Body of pancreas (tissue), 4 donors: ENCODE data around the gene CACNA2D3. TPM values are rescaled to one million over a fixed set of nuclear protein-coding genes. Genes with fewer than 3 reads are reported as not detected.

Experiments used
- ATAC-seq: fragments of 150-250 bp; one replicate; pipeline ENCODE4 v1.9.1; 2016
- DNase-seq, 4 donors: peaks; one replicate each; pipeline ENCODE4 v3.0.0-alpha.2; 2019
- H3K27ac ChIP-seq, 4 donors: fragments of 200-600 bp; sonication (generic); 1 replicate in 3 of 4; 2 replicates in 1 of 4; pipeline versions ENCODE4 v1.5.1 to v1.6.1; 2016 to 2019; ENCODE audit warnings: mild to moderate bottlenecking in 1 of 4, mixed read lengths in 1 of 4, moderate library complexity in 1 of 4
- H3K27me3 ChIP-seq, 2 donors: fragments of 200-600 bp; sonication (generic); one replicate each; pipeline ENCODE4 v1.6.0; 2016; ENCODE audit warnings: mild to moderate bottlenecking in 1 of 2
- H3K36me3 ChIP-seq, 2 donors: fragments of 200-600 bp; sonication (generic); replicated peaks in 1 of 2; 2 replicates each; pipeline ENCODE4 v1.5.1; 2016; ENCODE audit warnings: low read depth in 2 of 2; ENCODE audit not compliant: insufficient read depth in 1 of 2
- H3K4me1 ChIP-seq: fragments of 200-600 bp; sonication (generic); one replicate; pipeline ENCODE4 v1.6.0; 2016
- H3K4me3 ChIP-seq, 2 donors: fragments of 200-600 bp; sonication (generic); 1 replicate in 1 of 2; 2 replicates in 1 of 2; pipeline ENCODE4 v1.5.1; 2016 to 2019
- H3K9me3 ChIP-seq, 3 donors: fragments of 200-600 bp; sonication (generic); 1 replicate in 2 of 3; 2 replicates in 1 of 3; pipeline ENCODE4 v1.5.1; 2016
- POLR2A ChIP-seq, 3 donors: fragments of 450-650 bp; IDR thresholded peaks; one replicate each; pipeline ENCODE4 v1.6.1; 2016; ENCODE audit warnings: antibody characterized with exemption in 3 of 3, mild to moderate bottlenecking in 2 of 3
- WGBS, 2 donors: methylation state at CpG; one replicate each; pipeline ENCODE4 v1.1.5; 2017; 5-methylcytosine and 5-hydroxymethylcytosine counted together
- intact Hi-C: fragments of 100-400 bp; cut with DNase I; formaldehyde crosslinking; loops from one replicate; pipeline ENCODE4 v1.15.1; 2023
- total RNA-seq, 2 donors: library from RNA; depleted of rRNA; stranded (reverse); fragments of >200 nt; gene quantifications; one replicate each; pipeline ENCODE4 v1.1.0, GENCODE V29; 2016
- TF ChIP-seq, protein P1 (sequence below), 7 experiments: fragments of 450-650 bp in 4 of 7; fragments of 200-600 bp in 3 of 7; sonication (generic) in 3 of 7; IDR thresholded peaks; one replicate each; pipeline ENCODE4 v1.5.1; 2016 to 2019; ENCODE audit warnings: antibody characterized with exemption in 7 of 7

The CACNA2D3 gene
- total RNA-seq, 2 donors from 2014 or later = not detected

- Histone ChIP-seq H3K27me3 (no peaks in the 10 kb centered on the region), H3K9me3 (no peaks in the 10 kb centered on the region), H3K4me1 (no peaks in the 10 kb centered on the region), H3K4me3 (no peak overlapping the region), H3K36me3 (no peaks in the 10 kb centered on the region), H3K27ac (no peak overlapping the region)
- no peak for ATAC-seq
- DNase-seq = peak in 2 of 4 donors; percentile 3 to 18
- WGBS, 2 donors = 0% methylated on average over 1 of the region's 1 CpG
- TF ChIP-seq, protein P1, sequence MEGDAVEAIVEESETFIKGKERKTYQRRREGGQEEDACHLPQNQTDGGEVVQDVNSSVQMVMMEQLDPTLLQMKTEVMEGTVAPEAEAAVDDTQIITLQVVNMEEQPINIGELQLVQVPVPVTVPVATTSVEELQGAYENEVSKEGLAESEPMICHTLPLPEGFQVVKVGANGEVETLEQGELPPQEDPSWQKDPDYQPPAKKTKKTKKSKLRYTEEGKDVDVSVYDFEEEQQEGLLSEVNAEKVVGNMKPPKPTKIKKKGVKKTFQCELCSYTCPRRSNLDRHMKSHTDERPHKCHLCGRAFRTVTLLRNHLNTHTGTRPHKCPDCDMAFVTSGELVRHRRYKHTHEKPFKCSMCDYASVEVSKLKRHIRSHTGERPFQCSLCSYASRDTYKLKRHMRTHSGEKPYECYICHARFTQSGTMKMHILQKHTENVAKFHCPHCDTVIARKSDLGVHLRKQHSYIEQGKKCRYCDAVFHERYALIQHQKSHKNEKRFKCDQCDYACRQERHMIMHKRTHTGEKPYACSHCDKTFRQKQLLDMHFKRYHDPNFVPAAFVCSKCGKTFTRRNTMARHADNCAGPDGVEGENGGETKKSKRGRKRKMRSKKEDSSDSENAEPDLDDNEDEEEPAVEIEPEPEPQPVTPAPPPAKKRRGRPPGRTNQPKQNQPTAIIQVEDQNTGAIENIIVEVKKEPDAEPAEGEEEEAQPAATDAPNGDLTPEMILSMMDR (IDR thresholded peaks at IDR 0.05) = no peak
- no peak for TF ChIP-seq POLR2A (IDR thresholded peaks at IDR 0.05)
- intact Hi-C loops = no loop called here
Observed at GRCh38 chr3:54822206-54822605, 699.9 kb downstream of the CACNA2D3 start.

DNA sequence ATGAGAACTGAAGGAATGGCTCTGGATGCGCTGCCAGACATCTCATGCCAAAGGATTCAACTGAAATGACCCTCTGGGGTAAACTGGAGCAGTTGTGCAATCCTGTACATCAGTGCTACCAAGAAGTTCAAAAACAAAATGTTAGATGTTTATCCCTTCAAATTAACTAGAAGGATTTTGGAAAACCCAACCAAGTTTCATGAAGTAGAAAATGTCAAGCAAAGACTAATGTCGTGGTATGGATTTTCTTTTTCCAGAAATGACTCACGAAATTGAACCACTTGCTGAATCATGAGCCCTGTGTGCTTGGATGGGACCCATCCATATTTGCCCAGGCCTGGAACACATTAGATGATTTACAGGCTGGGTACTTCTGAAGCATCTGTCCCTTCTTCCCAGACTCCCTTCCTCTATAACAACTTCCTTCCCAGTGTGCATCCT is 703.9 kb downstream of the CACNA2D3 start:
- no peaks in the 10 kb centered on the region for H3K27me3 ChIP-seq
- H3K4me3 ChIP-seq = no peak overlapping the region
- intact Hi-C loops = no loop called here
- no peak for ATAC-seq
- no peak overlapping the region for H3K27ac ChIP-seq
- DNase-seq = no peak
- peaks cover 0 to 8% (median 0%) of the 10 kb centered on the region in 3 donors for H3K9me3 ChIP-seq
- no peaks in the 10 kb centered on the region for H3K36me3 ChIP-seq
- no peaks in the 10 kb centered on the region for H3K4me1 ChIP-seq
- TF ChIP-seq POLR2A (IDR thresholded peaks at IDR 0.05) = no peak
- TF ChIP-seq, protein P1 (IDR thresholded peaks at IDR 0.05) = no peak
- 72 to 74% methylated on average over 3 of the region's 3 CpGs for WGBS, 2 donors

DNA sequence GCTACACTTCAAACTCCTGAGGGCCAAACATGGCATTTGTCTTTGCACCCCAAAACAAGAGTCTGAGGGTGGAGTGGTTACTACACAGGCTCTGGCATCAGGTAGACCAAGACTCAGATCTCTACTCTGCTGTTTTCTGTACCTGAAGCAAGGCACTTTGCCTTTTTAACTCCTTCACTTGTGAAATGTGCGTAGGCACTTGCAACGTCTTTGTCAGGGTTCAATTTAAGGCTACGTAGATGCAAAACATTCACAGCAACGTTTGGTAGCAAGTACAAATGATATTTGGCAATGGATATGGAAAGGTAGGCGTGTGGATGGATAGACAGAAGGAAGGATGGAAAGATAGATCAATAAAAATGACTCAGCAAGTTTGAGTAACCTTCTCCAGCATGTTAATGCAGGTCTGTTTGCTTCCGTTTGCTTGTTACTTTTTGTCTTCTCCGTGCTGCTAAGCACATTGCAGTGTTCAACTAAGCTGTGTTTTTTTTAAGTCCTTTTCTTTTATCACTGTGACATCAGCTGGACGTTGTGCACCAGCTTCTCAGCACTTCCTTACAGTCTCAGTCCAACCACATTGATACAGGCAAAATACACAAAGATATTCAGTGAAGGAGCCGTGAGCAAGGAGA is 704.8 kb downstream of the CACNA2D3 start:
- intact Hi-C loops = no loop called here
- no peak overlapping the region for H3K27ac ChIP-seq
- TF ChIP-seq, protein P1 (IDR thresholded peaks at IDR 0.05) = no peak
- no peak for TF ChIP-seq POLR2A (IDR thresholded peaks at IDR 0.05)
- no peaks in the 10 kb centered on the region for H3K27me3 ChIP-seq
- H3K36me3 ChIP-seq = no peaks in the 10 kb centered on the region
- DNase-seq = no peak
- peaks cover 0 to 8% (median 0%) of the 10 kb centered on the region in 3 donors for H3K9me3 ChIP-seq
- no peaks in the 10 kb centered on the region for H3K4me1 ChIP-seq
- H3K4me3 ChIP-seq = no peak overlapping the region
- WGBS, 2 donors = 42 to 59% methylated on average over 9 of the region's 9 CpGs
- no peak for ATAC-seq

DNA sequence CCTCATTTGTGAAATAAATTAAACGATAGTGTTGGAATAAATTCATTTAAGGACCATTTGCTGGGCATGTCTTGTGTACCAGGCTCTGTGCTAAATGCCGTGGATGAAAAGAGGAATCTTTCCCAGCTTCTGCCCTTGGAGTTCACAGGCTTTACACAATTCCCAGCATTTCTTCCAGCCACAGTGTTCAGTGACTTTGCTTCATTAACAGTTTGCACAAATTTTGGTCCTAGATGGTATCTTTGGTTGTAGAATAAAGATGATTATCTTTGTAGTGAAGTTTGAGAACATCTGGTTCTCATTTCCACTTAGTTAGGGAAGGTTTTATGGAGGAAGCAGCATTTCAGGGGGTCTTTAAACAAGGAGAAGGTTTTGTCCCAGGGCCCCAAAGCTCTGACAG is 705.4 kb downstream of the CACNA2D3 start:
- WGBS, 2 donors = 57 to 66% methylated on average over 2 of the region's 2 CpGs
- Histone ChIP-seq H3K4me1 (no peaks in the 10 kb centered on the region), H3K27me3 (no peaks in the 10 kb centered on the region), H3K27ac (no peak overlapping the region), H3K9me3 (peaks cover 0 to 8% (median 0%) of the 10 kb centered on the region in 3 donors), H3K4me3 (no peak overlapping the region), H3K36me3 (no peaks in the 10 kb centered on the region)
- DNase-seq = no peak
- no peak for ATAC-seq
- intact Hi-C loops = no loop called here
- TF ChIP-seq, protein P1 (IDR thresholded peaks at IDR 0.05) = no peak

- Histone ChIP-seq H3K9me3 (peaks cover 0 to 8% (median 0%) of the 10 kb centered on the region in 3 donors), H3K4me3 (no peak overlapping the region), H3K27me3 (no peaks in the 10 kb centered on the region), H3K36me3 (no peaks in the 10 kb centered on the region), H3K4me1 (no peaks in the 10 kb centered on the region), H3K27ac (no peak overlapping the region)
- 56 to 59% methylated on average over 8 of the region's 8 CpGs for WGBS, 2 donors
- ATAC-seq (no peak), DNase-seq (peak in 1 of 4 donors; percentile 10)
- no peak for TF ChIP-seq POLR2A (IDR thresholded peaks at IDR 0.05)
- TF ChIP-seq, protein P1 (IDR thresholded peaks at IDR 0.05) = peak in 6 of 7 experiments; percentile 26 to 49 (median 38)
- intact Hi-C loops = no loop called here
Observed at GRCh38 chr3:54830658-54831057, 708.3 kb downstream of the CACNA2D3 start.
